ENCODE data around the gene NR3C1.

NR3C1 gene

GRCh38 chr5:143302341-143303045, 101.0 kb downstream of the NR3C1 start:
- no peak for DNase-seq

- DNase-seq = no peak
Observed at GRCh38 chr5:143297756-143298155, 105.7 kb downstream of the NR3C1 start.

GRCh38 chr5:143290125-143290524, 113.4 kb downstream of the NR3C1 start:
- no peak for DNase-seq

- no peak for DNase-seq
Observed at GRCh38 chr5:143284521-143284920, 119.0 kb downstream of the NR3C1 start.

GRCh38 chr5:143284002-143284401, 119.5 kb downstream of the NR3C1 start:
- DNase-seq = no peak

- DNase-seq = no peak
Observed at GRCh38 chr5:143281226-143281625, 122.3 kb downstream of the NR3C1 start.

GRCh38 chr5:143279698-143280097, 123.8 kb downstream of the NR3C1 start:
- no peak for DNase-seq

GRCh38 chr5:143277536-143277935, 126.0 kb downstream of the NR3C1 start:
- DNase-seq = no peak

GRCh38 chr5:143275512-143276363, 127.7 kb downstream of the NR3C1 start:
- no peak for DNase-seq

GRCh38 chr5:143274952-143275351, 128.5 kb downstream of the NR3C1 start:
- no peak for DNase-seq

GRCh38 chr5:143271431-143271830, 132.1 kb downstream of the NR3C1 start:
- no peak for DNase-seq

- no peak for DNase-seq
Observed at GRCh38 chr5:143268388-143268787, 135.1 kb downstream of the NR3C1 start.

GRCh38 chr5:143267186-143267585, 136.3 kb downstream of the NR3C1 start:
- no peak for DNase-seq

- DNase-seq = no peak
Observed at GRCh38 chr5:143265995-143266394, 137.5 kb downstream of the NR3C1 start.

- no peak for DNase-seq
Observed at GRCh38 chr5:143263272-143263810, 140.1 kb downstream of the NR3C1 start.

- DNase-seq = peak; percentile 10
Observed at GRCh38 chr5:143262393-143263174, 140.9 kb downstream of the NR3C1 start.

- DNase-seq = peak; percentile 33
Observed at GRCh38 chr5:143261748-143262392, 141.6 kb downstream of the NR3C1 start.

GRCh38 chr5:143259254-143259605, 144.3 kb downstream of the NR3C1 start:
- no peak for DNase-seq

GRCh38 chr5:143258559-143259253, 144.8 kb downstream of the NR3C1 start:
- DNase-seq = no peak

- no peak for DNase-seq
Observed at GRCh38 chr5:143254819-143255218, 148.7 kb downstream of the NR3C1 start.

- DNase-seq = no peak
Observed at GRCh38 chr5:143251946-143252345, 151.5 kb downstream of the NR3C1 start.

GRCh38 chr5:143251190-143251589, 152.3 kb downstream of the NR3C1 start:
- DNase-seq = no peak

Measured in activated CD4-positive, alpha-beta T cell treated with anti-CD3 and anti-CD28 coated beads, Interleukin-10, Interleukin-2, amounts not matched to agents 100 ng/mL and 50 ng/mL, durations not matched to agents 16 hours and 8 hours (primary cell).